ENCODE measurements around the gene FNBP1L. TPM values are rescaled to one million over a fixed set of nuclear protein-coding genes. Genes with fewer than 3 reads are reported as not detected.
"Not testable (repeated sequence)": the region's sequence is repeated elsewhere in the genome, so short reads cannot be mapped to it uniquely, and the experiment has no call there.

FNBP1L gene
- total RNA-seq, 2 experiments from 2014 or later, result 0.17 to 0.21 TPM

DNA sequence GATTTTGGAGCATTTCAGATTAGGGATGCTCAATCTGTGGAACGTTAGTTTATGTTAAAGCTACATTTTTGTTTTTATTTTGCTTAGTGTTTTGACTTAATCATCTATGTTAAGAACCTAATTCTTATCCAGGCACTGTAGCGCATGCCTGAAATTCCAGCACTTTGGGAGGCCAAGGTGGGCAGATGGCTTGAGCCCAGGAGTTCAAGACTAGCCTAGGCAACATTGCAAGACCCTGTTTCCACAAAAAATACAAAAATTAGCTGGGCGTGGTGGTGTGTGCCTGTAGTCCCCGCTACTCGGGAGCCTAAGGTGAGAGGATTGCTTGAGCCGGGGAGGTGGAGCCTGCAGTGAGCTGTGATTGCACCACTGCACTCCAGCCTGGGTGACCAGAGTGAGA lies 23.4 kb downstream of the FNBP1L start:
- Mint-ChIP-seq H3K9me3 (no peaks in the 10 kb centered on the region), H3K27me3 (ENCODE audit: low read depth) (peaks cover 4% of the 10 kb centered on the region), H3K36me3 (ENCODE audit: low read depth) (no peaks in the 10 kb centered on the region), H3K4me3 (no peak overlapping the region), H3K27ac (no peak overlapping the region), H3K4me1 (ENCODE audit: low read depth) (no peaks in the 10 kb centered on the region)
- intact Hi-C loops (cut with micrococcal nuclease), result no loop called here
- CTCF ChIA-PET, result no interaction called here
- DNase-seq, result no peak

GRCh38 chr1:93471911-93472310 lies 24.0 kb downstream of the FNBP1L start:
- intact Hi-C loops (cut with micrococcal nuclease), result no loop called here
- CTCF ChIA-PET, result no interaction called here
- Mint-ChIP-seq H3K27me3 (ENCODE audit: low read depth) (peaks cover 4% of the 10 kb centered on the region), H3K4me1 (ENCODE audit: low read depth) (no peaks in the 10 kb centered on the region), H3K27ac (no peak overlapping the region), H3K9me3 (no peaks in the 10 kb centered on the region), H3K36me3 (ENCODE audit: low read depth) (no peaks in the 10 kb centered on the region), H3K4me3 (no peak overlapping the region)
- no peak for DNase-seq

GRCh38 chr1:93474321-93474720 lies 26.4 kb downstream of the FNBP1L start:
- Mint-ChIP-seq H3K27ac (no peak overlapping the region), H3K36me3 (ENCODE audit: low read depth) (no peaks in the 10 kb centered on the region), H3K4me3 (no peak overlapping the region), H3K27me3 (ENCODE audit: low read depth) (peaks cover 4% of the 10 kb centered on the region), H3K9me3 (peaks cover 13% of the 10 kb centered on the region), H3K4me1 (ENCODE audit: low read depth) (no peaks in the 10 kb centered on the region)
- intact Hi-C loops (cut with micrococcal nuclease), result no loop called here
- DNase-seq, result no peak
- CTCF ChIA-PET, result interaction anchor here (1.0 to 1.7 kb wide), 2 partner anchors 11 to 37 kb away, joined by 3 to 4 read pairs; no protein-coding TSS in a partner anchor

GRCh38 chr1:93475681-93476080 lies 27.8 kb downstream of the FNBP1L start:
- H3K27ac Mint-ChIP-seq, result no peak overlapping the region
- intact Hi-C loops (cut with micrococcal nuclease), result no loop called here
- H3K4me3 Mint-ChIP-seq, result no peak overlapping the region
- H3K9me3 Mint-ChIP-seq, result peaks cover 17% of the 10 kb centered on the region
- CTCF ChIA-PET, result no interaction called here
- H3K36me3 Mint-ChIP-seq (ENCODE audit: low read depth), result no peaks in the 10 kb centered on the region
- peaks cover 4% of the 10 kb centered on the region for H3K27me3 Mint-ChIP-seq (ENCODE audit: low read depth)
- no peaks in the 10 kb centered on the region for H3K4me1 Mint-ChIP-seq (ENCODE audit: low read depth)
- no peak for DNase-seq

- H3K9me3 Mint-ChIP-seq, result peaks cover 20% of the 10 kb centered on the region
- H3K4me3 Mint-ChIP-seq; H3K27me3 Mint-ChIP-seq (ENCODE audit: low read depth); intact Hi-C loops (cut with micrococcal nuclease); H3K36me3 Mint-ChIP-seq (ENCODE audit: low read depth); H3K4me1 Mint-ChIP-seq (ENCODE audit: low read depth); CTCF ChIA-PET; H3K27ac Mint-ChIP-seq; DNase-seq: not testable (repeated sequence)
Measured at GRCh38 chr1:93479133-93479745, 31.3 kb downstream of the FNBP1L start.

- H3K4me1 Mint-ChIP-seq (ENCODE audit: low read depth); intact Hi-C loops (cut with micrococcal nuclease); CTCF ChIA-PET; H3K4me3 Mint-ChIP-seq; H3K27ac Mint-ChIP-seq; H3K36me3 Mint-ChIP-seq (ENCODE audit: low read depth); DNase-seq; H3K27me3 Mint-ChIP-seq (ENCODE audit: low read depth): not testable (repeated sequence)
- H3K9me3 Mint-ChIP-seq, result peaks cover 20% of the 10 kb centered on the region
Measured at GRCh38 chr1:93481899-93482298, 34.0 kb downstream of the FNBP1L start.

- H3K4me1 Mint-ChIP-seq (ENCODE audit: low read depth), result no peaks in the 10 kb centered on the region
- CTCF ChIA-PET, result no interaction called here
- H3K9me3 Mint-ChIP-seq, result peaks cover 17% of the 10 kb centered on the region
- intact Hi-C loops (cut with micrococcal nuclease), result no loop called here
- H3K36me3 Mint-ChIP-seq (ENCODE audit: low read depth), result no peaks in the 10 kb centered on the region
- no peak overlapping the region for H3K4me3 Mint-ChIP-seq
- H3K27ac Mint-ChIP-seq, result no peak overlapping the region
- H3K27me3 Mint-ChIP-seq (ENCODE audit: low read depth), result no peaks in the 10 kb centered on the region
- no peak for DNase-seq
Measured at GRCh38 chr1:93483200-93483599, 35.3 kb downstream of the FNBP1L start.

- DNase-seq, result no peak
- H3K27me3 Mint-ChIP-seq (ENCODE audit: low read depth), result no peaks in the 10 kb centered on the region
- no peaks in the 10 kb centered on the region for H3K36me3 Mint-ChIP-seq (ENCODE audit: low read depth)
- intact Hi-C loops (cut with micrococcal nuclease), result no loop called here
- no peak overlapping the region for H3K4me3 Mint-ChIP-seq
- H3K9me3 Mint-ChIP-seq, result peaks cover 13% of the 10 kb centered on the region
- no peaks in the 10 kb centered on the region for H3K4me1 Mint-ChIP-seq (ENCODE audit: low read depth)
- CTCF ChIA-PET, result no interaction called here
- H3K27ac Mint-ChIP-seq, result no peak overlapping the region
Measured at GRCh38 chr1:93483606-93484005, 35.7 kb downstream of the FNBP1L start.

GRCh38 chr1:93488207-93488606 lies 40.3 kb downstream of the FNBP1L start:
- Mint-ChIP-seq H3K4me1 (ENCODE audit: low read depth) (no peaks in the 10 kb centered on the region), H3K9me3 (no peaks in the 10 kb centered on the region), H3K27ac (no peak overlapping the region), H3K36me3 (ENCODE audit: low read depth) (no peaks in the 10 kb centered on the region), H3K27me3 (ENCODE audit: low read depth) (peaks cover 4% of the 10 kb centered on the region), H3K4me3 (no peak overlapping the region)
- no peak for DNase-seq
- CTCF ChIA-PET, result interaction anchor here (0.7 kb wide), 1 partner anchor 12 kb away, joined by 3 read pairs; no protein-coding TSS in a partner anchor
- intact Hi-C loops (cut with micrococcal nuclease), result no loop called here

DNA sequence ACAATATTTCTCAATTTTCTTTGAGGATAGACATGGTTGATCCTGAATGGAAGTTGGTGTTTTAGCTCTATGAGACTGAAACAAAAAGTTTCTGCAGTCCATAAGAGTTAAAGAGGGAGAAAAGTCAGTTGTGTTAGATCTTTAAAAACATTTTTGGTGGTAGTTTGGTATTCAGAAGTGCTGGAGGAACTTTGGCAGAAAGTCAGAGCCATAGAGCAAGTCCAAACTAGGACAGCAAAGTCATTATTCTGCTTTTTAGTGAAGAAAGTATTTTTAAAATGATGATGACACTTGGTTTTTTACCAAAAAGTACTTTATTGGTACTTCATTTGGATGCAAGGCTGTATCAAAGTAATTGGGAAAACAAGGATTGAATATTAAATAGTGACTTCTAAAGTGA lies 41.8 kb downstream of the FNBP1L start:
- intact Hi-C loops (cut with micrococcal nuclease), result no loop called here
- Mint-ChIP-seq H3K4me3 (no peak overlapping the region), H3K4me1 (ENCODE audit: low read depth) (no peaks in the 10 kb centered on the region), H3K27me3 (ENCODE audit: low read depth) (peaks cover 4% of the 10 kb centered on the region), H3K36me3 (ENCODE audit: low read depth) (no peaks in the 10 kb centered on the region), H3K27ac (no peak overlapping the region), H3K9me3 (no peaks in the 10 kb centered on the region)
- DNase-seq, result no peak
- CTCF ChIA-PET, result no interaction called here

- Mint-ChIP-seq H3K27me3 (ENCODE audit: low read depth) (peaks cover 4% of the 10 kb centered on the region), H3K9me3 (no peaks in the 10 kb centered on the region), H3K27ac (no peak overlapping the region), H3K36me3 (ENCODE audit: low read depth) (no peaks in the 10 kb centered on the region), H3K4me3 (no peak overlapping the region), H3K4me1 (ENCODE audit: low read depth) (no peaks in the 10 kb centered on the region)
- intact Hi-C loops (cut with micrococcal nuclease), result no loop called here
- DNase-seq, result no peak
- CTCF ChIA-PET, result no interaction called here
Measured at GRCh38 chr1:93490357-93490756, 42.4 kb downstream of the FNBP1L start.

DNA sequence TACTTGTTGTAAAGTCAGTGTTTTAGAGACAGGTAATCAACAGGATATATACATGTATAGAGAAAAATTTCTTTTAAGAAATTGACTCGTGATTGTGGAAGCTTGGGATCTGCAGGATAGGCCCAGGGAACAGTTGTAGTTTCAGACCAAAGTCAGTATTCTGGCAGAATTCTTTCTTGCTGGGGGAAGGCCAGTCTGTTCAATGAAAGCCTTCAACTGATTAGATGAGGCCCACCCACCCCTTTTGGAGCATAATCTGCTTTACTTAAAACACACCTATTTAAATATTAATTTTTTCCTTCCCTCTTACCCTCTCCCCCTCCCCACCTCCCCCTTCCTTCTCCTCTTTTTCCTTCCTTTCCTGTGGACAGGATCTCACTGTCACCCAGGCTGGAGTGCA lies 48.0 kb downstream of the FNBP1L start:
- no peaks in the 10 kb centered on the region for H3K9me3 Mint-ChIP-seq
- no peaks in the 10 kb centered on the region for H3K36me3 Mint-ChIP-seq (ENCODE audit: low read depth)
- DNase-seq, result no peak
- no peaks in the 10 kb centered on the region for H3K27me3 Mint-ChIP-seq (ENCODE audit: low read depth)
- no peak overlapping the region for H3K27ac Mint-ChIP-seq
- no peak overlapping the region for H3K4me3 Mint-ChIP-seq
- intact Hi-C loops (cut with micrococcal nuclease), result no loop called here
- CTCF ChIA-PET, result no interaction called here
- no peaks in the 10 kb centered on the region for H3K4me1 Mint-ChIP-seq (ENCODE audit: low read depth)

DNA sequence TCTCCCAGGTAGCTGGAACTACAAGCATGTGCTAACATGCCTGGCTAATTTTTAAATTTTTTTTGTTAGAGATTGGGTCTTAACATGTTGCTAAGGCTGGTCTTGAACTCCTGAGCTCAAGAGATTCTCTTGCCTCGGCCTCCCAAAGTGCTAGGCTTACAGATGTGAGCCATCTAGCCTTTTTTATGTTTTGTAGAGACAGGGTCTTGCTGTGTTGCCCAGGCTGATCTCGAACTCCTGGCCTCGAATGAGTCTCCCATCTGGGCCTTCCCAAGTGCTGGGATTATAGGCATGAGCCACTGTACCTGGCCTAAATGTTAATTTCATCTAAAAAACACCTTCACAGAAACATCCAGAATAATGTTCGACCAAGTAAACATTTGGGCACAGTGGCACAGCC lies 48.6 kb downstream of the FNBP1L start:
- intact Hi-C loops (cut with micrococcal nuclease), result no loop called here
- CTCF ChIA-PET, result interaction anchor here (0.8 kb wide), 1 partner anchor 192 kb away, joined by 5 read pairs; no protein-coding TSS in a partner anchor
- no peak for DNase-seq
- H3K36me3 Mint-ChIP-seq (ENCODE audit: low read depth), result no peaks in the 10 kb centered on the region
- no peaks in the 10 kb centered on the region for H3K9me3 Mint-ChIP-seq
- no peaks in the 10 kb centered on the region for H3K27me3 Mint-ChIP-seq (ENCODE audit: low read depth)
- H3K4me3 Mint-ChIP-seq, result no peak overlapping the region
- no peak overlapping the region for H3K27ac Mint-ChIP-seq
- no peaks in the 10 kb centered on the region for H3K4me1 Mint-ChIP-seq (ENCODE audit: low read depth)

Data from activated naive CD4-positive, alpha-beta T cell treated with anti-CD3 and anti-CD28 coated beads for 36 hours (primary cell).